H9 (cell line): ENCODE results near the gene SF3B3. TPM values are rescaled to one million over a fixed set of nuclear protein-coding genes. Genes with fewer than 3 reads are reported as not detected.

Experiments
- DNase-seq: peaks from one replicate; pipeline ENCODE4 v3.0.0-alpha.2; 2017
- H2AFZ ChIP-seq: one replicate; pipeline ENCODE4 v1.6.1; 2013; ENCODE audit warnings: mild to moderate bottlenecking, low read length, control low read depth, moderate library complexity
- H2AK5ac ChIP-seq: 2 replicates; pipeline ENCODE4 v1.6.1; 2013; ENCODE audit warnings: low read length, control low read depth, mixed read lengths; ENCODE audit not compliant: insufficient read length
- H2BK120ac ChIP-seq: one replicate; pipeline ENCODE4 v1.6.1; 2013; ENCODE audit warnings: low read depth, mild to moderate bottlenecking, low read length, control low read depth, inconsistent platforms; ENCODE audit not compliant: poor library complexity, severe bottlenecking
- H2BK12ac ChIP-seq: 2 replicates; pipeline ENCODE4 v1.6.1; 2013; ENCODE audit warnings: low read length, control low read depth, mixed read lengths, low read depth; ENCODE audit not compliant: insufficient read length
- H2BK15ac ChIP-seq: 2 replicates; pipeline ENCODE4 v1.6.1; 2013; ENCODE audit warnings: low read depth, low read length, control low read depth
- H2BK20ac ChIP-seq: one replicate; pipeline ENCODE4 v1.6.1; 2013; ENCODE audit warnings: low read depth, mild to moderate bottlenecking, low read length, control low read depth, inconsistent platforms; ENCODE audit not compliant: poor library complexity, severe bottlenecking
- H2BK5ac ChIP-seq: 2 replicates; pipeline ENCODE4 v1.6.1; 2013; ENCODE audit warnings: low read length, control low read depth, mixed read lengths; ENCODE audit not compliant: insufficient read length
- H3K14ac ChIP-seq: 2 replicates; pipeline ENCODE4 v1.6.1; 2013; ENCODE audit warnings: low read length, control low read depth; ENCODE audit not compliant: insufficient read depth
- H3K18ac ChIP-seq: 2 replicates; pipeline ENCODE4 v1.6.1; 2013; ENCODE audit warnings: low read depth, mild to moderate bottlenecking, mixed read lengths, low read length, control low read depth; ENCODE audit not compliant: insufficient read length
- H3K23ac ChIP-seq: 2 replicates; pipeline ENCODE4 v1.6.1; 2013; ENCODE audit warnings: low read length, control low read depth, mixed read lengths, low read depth; ENCODE audit not compliant: insufficient read length
- H3K23me2 ChIP-seq: 2 replicates; pipeline ENCODE4 v1.6.1; 2013; ENCODE audit warnings: low read depth, mild to moderate bottlenecking, mixed read lengths, low read length, control low read depth; ENCODE audit not compliant: insufficient read length, poor library complexity, severe bottlenecking
- H3K27ac ChIP-seq: 2 replicates; pipeline ENCODE4 v1.5.1; 2013; ENCODE audit warnings: low read length, control low read depth, mixed read lengths, low read depth; ENCODE audit not compliant: insufficient read length
- H3K27me3 ChIP-seq: 2 replicates; pipeline ENCODE4 v1.6.1; 2013; ENCODE audit warnings: low read length, control low read depth, inconsistent platforms; ENCODE audit not compliant: insufficient read depth
- H3K4ac ChIP-seq: 2 replicates; pipeline ENCODE4 v1.6.1; 2013; ENCODE audit warnings: low read depth, mild to moderate bottlenecking, control low read depth, inconsistent platforms, low read length, moderate library complexity
- H3K4me1 ChIP-seq: 2 replicates; pipeline ENCODE4 v1.6.1; 2013; ENCODE audit warnings: low read length, control low read depth, inconsistent platforms; ENCODE audit not compliant: insufficient read depth
- H3K4me2 ChIP-seq: 2 replicates; pipeline ENCODE4 v1.6.1; 2013; ENCODE audit warnings: low read length, control low read depth, mixed read lengths; ENCODE audit not compliant: insufficient read length, insufficient read depth
- H3K56ac ChIP-seq: 2 replicates; pipeline ENCODE4 v1.6.1; 2013; ENCODE audit warnings: low read depth, mild to moderate bottlenecking, mixed read lengths, low read length, control low read depth; ENCODE audit not compliant: insufficient read length
- H3K79me1 ChIP-seq: 2 replicates; pipeline ENCODE4 v1.6.1; 2013; ENCODE audit warnings: low read depth, mild to moderate bottlenecking, moderate library complexity, low read length, control low read depth, inconsistent platforms; ENCODE audit not compliant: insufficient read depth, poor library complexity, severe bottlenecking
- H3K79me2 ChIP-seq: 2 replicates; pipeline ENCODE4 v1.6.1; 2013; ENCODE audit warnings: low read length, control low read depth, inconsistent platforms; ENCODE audit not compliant: insufficient read depth
- H3K9ac ChIP-seq: 2 replicates; pipeline ENCODE4 v1.6.1; 2013; ENCODE audit warnings: low read length, control low read depth, mixed read lengths; ENCODE audit not compliant: insufficient read length; ENCODE audit errors: extremely low read depth
- H3K9me3 ChIP-seq: one replicate; pipeline ENCODE4 v1.6.1; 2013; ENCODE audit warnings: low read depth, low read length, inconsistent platforms; ENCODE audit not compliant: control insufficient read depth
- H3T11ph ChIP-seq: one replicate; pipeline ENCODE4 v1.6.1; 2013; ENCODE audit warnings: mild to moderate bottlenecking, low read length, control low read depth, inconsistent platforms
- H4K20me1 ChIP-seq: one replicate; pipeline ENCODE4 v1.6.1; 2013; ENCODE audit not compliant: control insufficient read depth, insufficient read length, insufficient read depth
- H4K5ac ChIP-seq: 2 replicates; pipeline ENCODE4 v1.6.1; 2013; ENCODE audit warnings: low read depth, mild to moderate bottlenecking, mixed read lengths, low read length, control low read depth; ENCODE audit not compliant: insufficient read length
- H4K8ac ChIP-seq: replicated peaks from 2 replicates; pipeline ENCODE4 v1.6.1; 2013; ENCODE audit warnings: low read length, control low read depth, mixed read lengths, low read depth; ENCODE audit not compliant: insufficient read length
- H4K91ac ChIP-seq: 2 replicates; pipeline ENCODE4 v1.6.1; 2013; ENCODE audit warnings: low read depth, mild to moderate bottlenecking, moderate library complexity, mixed read lengths, low read length, control low read depth; ENCODE audit not compliant: insufficient read length
- H3K27ac Mint-ChIP-seq, 3 experiments: 2 replicates in 2 of 3; 3 replicates in 1 of 3; pipeline ENCODE4 v1.8.0; 2020 to 2021; ENCODE audit warnings: mixed read lengths in 3 of 3, mild to moderate bottlenecking in 1 of 3, moderate library complexity in 1 of 3
- H3K27me3 Mint-ChIP-seq: 2 replicates; pipeline ENCODE4 v1.8.0; 2021; ENCODE audit warnings: low read depth, mild to moderate bottlenecking, moderate library complexity, mixed read lengths
- H3K36me3 Mint-ChIP-seq, 3 experiments: 2 replicates in 2 of 3; 3 replicates in 1 of 3; pipeline ENCODE4 v1.8.0; 2020 to 2021; ENCODE audit warnings: low read depth in 3 of 3, mixed read lengths in 3 of 3; ENCODE audit not compliant: insufficient read depth in 1 of 3
- H3K4me1 Mint-ChIP-seq, 2 experiments: 2 replicates each; pipeline ENCODE4 v1.8.0; 2020; ENCODE audit warnings: mixed read lengths in 2 of 2
- H3K4me3 Mint-ChIP-seq, 2 experiments: 2 replicates in 1 of 2; 3 replicates in 1 of 2; pipeline ENCODE4 v1.8.0; 2020 to 2021; ENCODE audit warnings: mild to moderate bottlenecking in 2 of 2, mixed read lengths in 2 of 2, moderate library complexity in 1 of 2
- H3K9me3 Mint-ChIP-seq, 2 experiments: 2 replicates in 1 of 2; 3 replicates in 1 of 2; pipeline ENCODE4 v1.8.0; 2020; ENCODE audit warnings: mild to moderate bottlenecking in 2 of 2, mixed read lengths in 2 of 2, moderate library complexity in 1 of 2
- CTCF ChIP-seq: fragments of 200-600 bp; sonication (generic); conservative IDR thresholded peaks from 3 replicates; pipeline ENCODE4 v1.8.0; 2021; ENCODE audit warnings: antibody characterized with exemption, mild to moderate bottlenecking
- WGBS: extraction: QIAGEN DNeasy Blood & Tissue Kit; methylation state at CpG from one replicate; pipeline ENCODE4 v1.1.7; 2013; ENCODE audit warnings: missing lambda C conversion rate, low lambda C conversion rate, mixed read lengths; ENCODE audit not compliant: insufficient read length; ENCODE audit errors: extremely low coverage; 5-methylcytosine and 5-hydroxymethylcytosine counted together
- total RNA-seq: library from RNA; stranded (reverse); gene quantifications from 2 replicates; pipeline ENCODE4 v1.2.1, GENCODE V29; 2021

SF3B3 gene
- total RNA-seq, 1 experiment from 2014 or later: 493 TPM

DNA sequence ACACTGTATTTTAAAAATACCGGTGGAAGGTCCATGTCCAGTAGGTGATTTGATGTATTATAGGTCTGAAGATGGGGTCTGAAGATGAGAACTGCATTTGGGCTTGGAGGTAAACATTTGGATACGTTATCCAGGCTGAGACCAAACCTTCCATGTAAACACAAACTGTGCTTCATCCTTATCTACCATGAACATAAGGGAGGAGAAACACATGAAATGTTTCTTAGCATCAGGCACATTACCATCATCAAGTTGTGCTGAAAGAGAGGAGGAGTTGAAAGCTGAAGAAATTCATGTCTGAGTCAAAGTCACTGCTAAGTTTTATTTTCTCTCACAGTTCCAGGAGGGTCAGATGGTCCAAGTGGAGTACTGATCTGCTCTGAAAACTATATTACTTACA is 11.4 kb downstream of the SF3B3 start:
- Histone ChIP-seq H2BK15ac (no peak overlapping the region), H2BK5ac (no peak overlapping the region), H3K4me2 (no peak overlapping the region), H2BK20ac (no peak overlapping the region), H3K79me1 (peaks cover 7% of the 10 kb centered on the region), H4K8ac (no peak overlapping the region), H3K27me3 (no peaks in the 10 kb centered on the region), H4K5ac (no peak overlapping the region), H3K56ac (no peak overlapping the region), H3K4me1 (no peaks in the 10 kb centered on the region), H3K14ac (no peak overlapping the region), H3K23ac (no peak overlapping the region), H3T11ph (no peak overlapping the region), H2AK5ac (no peak overlapping the region), H2BK12ac (no peak overlapping the region), H2AFZ (no peak overlapping the region), H3K27ac (no peak overlapping the region), H3K4ac (no peak overlapping the region), H3K79me2 (peaks cover 4% of the 10 kb centered on the region; the same call in 1 of the 2 replicates), H3K9me3 (no peaks in the 10 kb centered on the region), H3K9ac (no peak overlapping the region), H4K20me1 (no peaks in the 10 kb centered on the region), H3K23me2 (no peaks in the 10 kb centered on the region), H4K91ac (no peak overlapping the region), H3K18ac (no peak overlapping the region), H2BK120ac (no peak overlapping the region)
- Mint-ChIP-seq H3K36me3 (peaks cover 72 to 96% (median 90%) of the 10 kb centered on the region in 3 experiments), H3K4me3 (no peak overlapping the region), H3K27me3 (no peaks in the 10 kb centered on the region), H3K9me3 (no peaks in the 10 kb centered on the region), H3K4me1 (no peaks in the 10 kb centered on the region), H3K27ac (peak overlapping the region in 2 of 3 experiments; percentile 59 to 78; a peak in 3 of 7 replicates)
- DNase-seq: no peak
- WGBS: no CpG with 5 or more reads among the region's 2 CpGs
- TF ChIP-seq CTCF: no peak
